Panc1 (cell line): ENCODE results near the gene ARHGAP45. TPM values are rescaled to one million over a fixed set of nuclear protein-coding genes. Genes with fewer than 3 reads are reported as not detected.
A peak's percentile ranks its signal among the peaks of the same experiment; 100 is the strongest.

Experiments used
- ATAC-seq: fragments of 200-7000 bp; cut with Tn5 transposase; 2 replicates; pipeline ENCODE4 v1.9.1; 2020; ENCODE audit warnings: mild to moderate bottlenecking, moderate library complexity
- BruUV-seq: library from RNA; stranded (reverse); fragments of 400-500 nt; replicated peaks from 2 replicates; lab custom pipeline; 2021; lab: Mats Ljungman, UMichigan
- CTCF ChIA-PET: fragments of 300-600 bp; sonication (Branson Sonifier 250); formaldehyde crosslinking; loops from one replicate; lab custom pipeline; 2022; ENCODE audit warnings: antibody characterized with exemption; lab: Charles Lee
- POLR2A ChIA-PET: fragments of 300-600 bp; sonication (Branson Sonifier 250); formaldehyde crosslinking; loops from one replicate; lab custom pipeline; 2022; ENCODE audit warnings: antibody characterized with exemption; lab: Charles Lee
- DNase-seq: peaks from one replicate; pipeline ENCODE4 v3.0.0-alpha.2; 2010; ENCODE audit warnings: low read depth, low spot score
- H3K27ac ChIP-seq: 2 replicates; pipeline ENCODE4 v1.5.1; 2011; ENCODE audit warnings: mild to moderate bottlenecking, low read length, inconsistent platforms
- H3K27me3 ChIP-seq: fragments of 200-500 bp; sonication (Bioruptor generic); 2 replicates; pipeline ENCODE4 v1.6.0; 2014; ENCODE audit warnings: low read length, inconsistent platforms; ENCODE audit not compliant: control insufficient read depth, insufficient read depth
- H3K36me3 ChIP-seq: fragments of 200-500 bp; sonication (Bioruptor generic); 2 replicates; pipeline ENCODE4 v1.5.1; 2014; ENCODE audit warnings: inconsistent platforms, mild to moderate bottlenecking, low read length, moderate library complexity; ENCODE audit not compliant: control insufficient read depth, insufficient read depth
- H3K4me1 ChIP-seq: 2 replicates; pipeline ENCODE4 v1.5.1; 2011; ENCODE audit warnings: inconsistent platforms, mild to moderate bottlenecking, low read length, moderate library complexity; ENCODE audit not compliant: control insufficient read depth, insufficient read depth
- H3K4me3 ChIP-seq, 2 experiments: 2 replicates each; pipeline ENCODE4 v1.5.1; 2011 to 2012; ENCODE audit warnings: low read depth in 2 of 2, low read length in 2 of 2, mild to moderate bottlenecking in 2 of 2, inconsistent platforms in 1 of 2, moderate library complexity in 1 of 2
- H3K9me3 ChIP-seq: fragments of 200-500 bp; sonication (Bioruptor generic); 2 replicates; pipeline ENCODE4 v1.5.1; 2014; ENCODE audit warnings: low read depth, mild to moderate bottlenecking, inconsistent platforms, low read length, moderate library complexity; ENCODE audit not compliant: control insufficient read depth, insufficient read depth
- POLR2AphosphoS5 ChIP-seq: IDR thresholded peaks from 2 replicates; pipeline ENCODE4 v1.6.1; 2012; ENCODE audit warnings: mild to moderate bottlenecking, low read depth, low read length, moderate library complexity
- REST ChIP-seq, 2 experiments: IDR thresholded peaks; 2 replicates each; pipeline ENCODE4 v1.6.1; 2011 to 2012; ENCODE audit warnings: low read depth in 2 of 2, control low read depth in 1 of 2, low read length in 1 of 2, mild to moderate bottlenecking in 1 of 2, moderate library complexity in 1 of 2; ENCODE audit not compliant: insufficient read depth in 1 of 2
- SIN3A ChIP-seq: IDR thresholded peaks from 2 replicates; pipeline ENCODE4 v1.6.1; 2012; ENCODE audit warnings: low read depth, mild to moderate bottlenecking, low read length, moderate library complexity, borderline replicate concordance; ENCODE audit not compliant: insufficient read depth
- TCF7L2 ChIP-seq: IDR thresholded peaks from 2 replicates; pipeline ENCODE4 v1.6.1; 2011; ENCODE audit warnings: mild to moderate bottlenecking, low read depth, low read length, inconsistent platforms
- in situ Hi-C: cut with HindIII; loops from 2 replicates; pipeline ENCODE4 v1.10.0; 2016; ENCODE audit warnings: low sequenced_read_pairs, low pct_unique_long_range_greater_than_20kb
- intact Hi-C: fragments of 100-400 bp; cut with micrococcal nuclease; formaldehyde crosslinking; loops from one replicate; pipeline ENCODE4 v1.10.0; 2022; ENCODE audit not compliant: unreplicated experiment
- total RNA-seq: library from RNA; stranded (reverse); gene quantifications from one replicate; pipeline ENCODE4 v1.2.1, GENCODE V29; 2021; ENCODE audit not compliant: unreplicated experiment
- TF ChIP-seq, protein P1 (sequence below): fragments of 450-650 bp; IDR thresholded peaks from 2 replicates; pipeline ENCODE4 v1.5.1; 2017; ENCODE audit warnings: mild to moderate bottlenecking

The ARHGAP45 gene
- total RNA-seq, 1 experiment from 2014 or later = 27.8 TPM

- no peaks in the 10 kb centered on the region for H3K27me3 ChIP-seq
- in situ Hi-C loops = no loop called here
- H3K36me3 ChIP-seq = peaks cover 6% of the 10 kb centered on the region; the same call in 1 of the 2 replicates
- peak overlapping the region; percentile 82 for H3K27ac ChIP-seq
- no peaks in the 10 kb centered on the region for H3K9me3 ChIP-seq
- no TSS peak for BruUV-seq
- ChIA-PET CTCF (no interaction called here), POLR2A (interaction anchor here (0.6 kb wide), 1 partner anchor 11 kb away, joined by 9 read pairs; no protein-coding TSS in a partner anchor)
- DNase-seq (no peak), ATAC-seq (peak; percentile 20; the same call in 1 of the 2 replicates)
- peaks cover 19% of the 10 kb centered on the region for H3K4me1 ChIP-seq
- H3K4me3 ChIP-seq = peak overlapping the region; percentile 46 to 63
- no peak for TF ChIP-seq SIN3A
- 0 out of 2 replicates have a peak, but pooled peaks have one; percentile 4 for TF ChIP-seq POLR2AphosphoS5
- intact Hi-C loops = no loop called here
These were observed 27.9 kb upstream of the ARHGAP45 start for GRCh38 chr19:1038978-1039645.

- POLR2A ChIA-PET = interaction anchor here (0.5 to 0.6 kb wide), 2 partner anchors 10 to 11 kb away, joined by 5 to 9 read pairs; no protein-coding TSS in a partner anchor
- ATAC-seq (peak; percentile 85), DNase-seq (peak; percentile 78)
- Histone ChIP-seq H3K9me3 (no peaks in the 10 kb centered on the region), H3K27ac (peak within 1 kb of the TSS; percentile 84), H3K4me3 (peak within 1 kb of the TSS; percentile 63 to 82), H3K4me1 (peaks cover 19% of the 10 kb centered on the region), H3K36me3 (peaks cover 6% of the 10 kb centered on the region; the same call in 1 of the 2 replicates), H3K27me3 (no peaks in the 10 kb centered on the region)
- CTCF ChIA-PET = no interaction called here
- in situ Hi-C loops = no loop called here
- no TSS peak for BruUV-seq
- intact Hi-C loops = no loop called here
- TF ChIP-seq, protein P1, sequence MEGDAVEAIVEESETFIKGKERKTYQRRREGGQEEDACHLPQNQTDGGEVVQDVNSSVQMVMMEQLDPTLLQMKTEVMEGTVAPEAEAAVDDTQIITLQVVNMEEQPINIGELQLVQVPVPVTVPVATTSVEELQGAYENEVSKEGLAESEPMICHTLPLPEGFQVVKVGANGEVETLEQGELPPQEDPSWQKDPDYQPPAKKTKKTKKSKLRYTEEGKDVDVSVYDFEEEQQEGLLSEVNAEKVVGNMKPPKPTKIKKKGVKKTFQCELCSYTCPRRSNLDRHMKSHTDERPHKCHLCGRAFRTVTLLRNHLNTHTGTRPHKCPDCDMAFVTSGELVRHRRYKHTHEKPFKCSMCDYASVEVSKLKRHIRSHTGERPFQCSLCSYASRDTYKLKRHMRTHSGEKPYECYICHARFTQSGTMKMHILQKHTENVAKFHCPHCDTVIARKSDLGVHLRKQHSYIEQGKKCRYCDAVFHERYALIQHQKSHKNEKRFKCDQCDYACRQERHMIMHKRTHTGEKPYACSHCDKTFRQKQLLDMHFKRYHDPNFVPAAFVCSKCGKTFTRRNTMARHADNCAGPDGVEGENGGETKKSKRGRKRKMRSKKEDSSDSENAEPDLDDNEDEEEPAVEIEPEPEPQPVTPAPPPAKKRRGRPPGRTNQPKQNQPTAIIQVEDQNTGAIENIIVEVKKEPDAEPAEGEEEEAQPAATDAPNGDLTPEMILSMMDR = no peak
- TF ChIP-seq POLR2AphosphoS5 (peak; percentile 79), REST (IDR thresholded peaks at IDR 0.05; ENCODE audit: insufficient read depth in 1 of 2, low read depth in 2 of 2, low read length in 1 of 2) (0 out of 4 replicates have a peak, but pooled peaks of 1 of the 2 experiments have one; percentile 18), TCF7L2 (0 out of 2 replicates have a peak, but pooled peaks have one; percentile 20), SIN3A (peak; percentile 66; the same call in 1 of the 2 replicates)
These were observed 27.1 kb upstream of the ARHGAP45 start, which contains the start of gene ABCA7 for GRCh38 chr19:1039646-1040475. TSS of gene ABCA7 (plus strand) at chr19:1040107. CDS start at chr19:1041362, 1,255 bp downstream.
